Measurements from ENCODE around the gene FOXP1. TPM values are rescaled to one million over a fixed set of nuclear protein-coding genes. Genes with fewer than 3 reads are reported as not detected.

FOXP1 gene
- total RNA-seq, 2 experiments from 2014 or later: 178 TPM

DNA sequence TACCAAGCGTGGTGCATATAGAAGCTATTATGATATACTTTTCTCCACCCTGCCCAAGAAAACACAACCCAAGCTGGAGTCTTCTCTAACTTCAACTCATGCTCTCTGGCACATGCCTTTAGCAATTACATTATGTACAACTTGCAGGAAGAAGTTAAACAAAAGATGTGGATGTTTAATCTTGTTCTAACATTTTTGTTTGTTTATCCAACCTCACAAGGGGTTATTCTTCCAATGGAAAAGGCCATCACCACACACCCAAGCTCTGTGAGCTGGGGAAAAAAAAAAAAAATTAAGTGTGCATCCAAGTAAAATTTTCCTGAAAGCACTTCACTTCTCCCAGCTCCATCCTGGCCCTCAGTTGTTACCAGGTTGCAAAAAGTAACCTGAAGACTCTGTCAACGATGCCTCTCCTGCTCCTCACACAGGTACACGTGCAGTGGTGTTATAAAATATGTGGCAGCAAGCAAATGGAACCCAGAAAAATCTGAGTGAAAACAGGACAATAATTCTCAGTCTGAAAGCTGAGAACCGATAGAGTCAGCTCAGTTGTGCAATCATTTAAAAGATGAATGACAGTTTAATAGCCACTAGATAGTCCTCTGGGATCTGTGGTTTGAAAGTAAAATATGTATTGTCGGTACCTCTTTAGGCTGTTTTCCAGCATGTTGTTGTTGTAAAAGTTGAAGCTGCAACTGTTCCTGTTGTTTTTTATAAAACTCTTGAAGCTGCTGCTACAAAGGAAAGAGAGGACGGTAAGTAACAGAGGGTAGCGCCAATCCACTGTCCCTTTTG, 531.4 kb downstream of the FOXP1 start:
- POLR2A ChIA-PET: interaction anchor here (0.8 to 1.7 kb wide), 3 partner anchors 9 to 531 kb away, joined by 3 to 8 read pairs (median 4); no protein-coding TSS in a partner anchor
- Mint-ChIP-seq H3K27ac (peak overlapping the region; percentile 6), H3K4me1 (peaks cover 88% of the 10 kb centered on the region), H3K36me3 (peaks cover 30% of the 10 kb centered on the region), H3K4me3 (no peak overlapping the region), H3K27me3 (no peaks in the 10 kb centered on the region), H3K9me3 (no peaks in the 10 kb centered on the region)
- ATAC-seq (ENCODE audit: low read depth) (no peak), DNase-seq (no peak)

DNA sequence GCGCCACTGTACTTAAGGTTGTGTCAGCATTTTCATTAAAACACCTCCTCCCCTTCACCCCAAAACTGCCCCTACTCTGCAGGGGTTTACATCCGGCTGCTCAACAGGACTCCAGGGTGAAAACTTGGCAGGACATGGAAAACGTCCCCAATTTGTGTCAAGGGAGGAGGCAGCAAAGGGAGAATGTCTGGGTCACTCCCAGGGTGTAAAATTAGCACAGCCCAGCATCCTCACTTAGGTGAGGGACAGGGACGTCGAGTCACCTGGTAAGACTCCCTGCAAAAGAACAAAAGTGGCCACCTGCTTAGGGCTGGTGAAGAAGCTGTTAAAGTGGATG, 532.3 kb downstream of the FOXP1 start:
- Mint-ChIP-seq H3K4me1 (peaks cover 86% of the 10 kb centered on the region), H3K27me3 (no peaks in the 10 kb centered on the region), H3K27ac (peak overlapping the region; percentile 94), H3K36me3 (peaks cover 35% of the 10 kb centered on the region), H3K9me3 (no peaks in the 10 kb centered on the region), H3K4me3 (peak overlapping the region; percentile 68)
- POLR2A ChIA-PET: interaction anchor here (0.8 to 1.7 kb wide), 4 partner anchors 10 to 532 kb away, joined by 3 to 8 read pairs (median 4); no protein-coding TSS in a partner anchor
- no peak for DNase-seq
- no peak for ATAC-seq (ENCODE audit: low read depth)

DNA sequence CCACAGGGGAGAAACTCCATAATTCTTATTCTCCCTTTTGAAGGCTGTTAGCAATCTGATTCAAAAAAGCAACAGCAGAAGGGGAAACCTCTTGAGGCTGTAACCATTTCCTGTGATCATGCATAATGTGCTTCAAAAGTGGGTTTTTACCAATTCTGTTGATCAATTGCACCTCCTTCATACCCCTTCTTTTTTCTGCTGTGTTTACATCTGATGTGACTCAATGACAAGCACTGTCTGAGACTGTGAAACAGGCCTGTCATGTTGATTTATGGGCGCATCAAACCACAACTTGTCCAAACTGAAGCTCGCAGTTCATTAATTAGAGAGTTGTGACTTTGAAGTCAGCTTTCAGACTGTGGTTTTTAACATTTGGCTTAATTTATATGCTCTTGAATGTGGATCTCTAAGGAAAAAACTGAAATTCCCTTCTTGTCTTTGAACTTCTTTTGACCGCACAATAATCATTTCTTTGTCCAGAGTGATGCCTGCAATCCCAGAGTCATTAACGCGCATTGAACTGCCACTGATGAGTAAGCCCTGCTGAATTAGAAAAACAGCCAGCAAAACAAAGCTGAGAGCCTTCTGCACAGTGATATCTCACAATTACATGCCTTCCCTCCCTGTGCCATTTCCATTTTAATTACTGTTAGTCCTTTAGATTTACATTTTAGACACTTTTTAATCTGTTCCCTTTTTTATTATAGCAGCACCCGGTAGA, 532.8 kb downstream of the FOXP1 start:
- no peak for DNase-seq
- POLR2A ChIA-PET: interaction anchor here (0.8 to 1.7 kb wide), 3 partner anchors 11 to 60 kb away, joined by 3 to 8 read pairs (median 4); no protein-coding TSS in a partner anchor
- H3K4me3 Mint-ChIP-seq: peak overlapping the region; percentile 68
- H3K36me3 Mint-ChIP-seq: peaks cover 40% of the 10 kb centered on the region
- peak; percentile 94 for ATAC-seq (ENCODE audit: low read depth)
- H3K27ac Mint-ChIP-seq: peak overlapping the region; percentile 94
- no peaks in the 10 kb centered on the region for H3K27me3 Mint-ChIP-seq
- no peaks in the 10 kb centered on the region for H3K9me3 Mint-ChIP-seq
- H3K4me1 Mint-ChIP-seq: peaks cover 86% of the 10 kb centered on the region

DNA sequence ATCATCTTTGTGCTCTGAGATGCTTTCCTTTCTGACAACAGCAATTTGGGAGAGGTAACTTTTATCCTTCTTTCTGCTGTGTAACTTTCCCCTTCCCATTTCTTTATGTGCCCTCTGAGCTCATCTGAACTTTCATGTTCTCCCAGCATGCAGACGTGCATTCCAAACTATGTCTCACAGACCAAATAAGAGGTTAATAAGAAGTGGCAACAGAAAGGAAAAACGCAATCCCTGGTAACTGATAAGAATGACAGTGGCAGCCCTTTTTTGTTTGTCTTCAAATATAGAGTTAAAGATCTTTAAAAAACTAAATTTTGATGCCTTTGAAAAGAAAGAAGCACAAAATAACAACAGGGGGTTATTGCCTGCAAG, 533.4 kb downstream of the FOXP1 start:
- peaks cover 46% of the 10 kb centered on the region for H3K36me3 Mint-ChIP-seq
- no peak for DNase-seq
- ATAC-seq (ENCODE audit: low read depth): no peak
- H3K4me3 Mint-ChIP-seq: peak overlapping the region; percentile 68
- H3K9me3 Mint-ChIP-seq: no peaks in the 10 kb centered on the region
- POLR2A ChIA-PET: interaction anchor here (1.0 kb wide), 1 partner anchor 60 kb away, joined by 4 read pairs; no protein-coding TSS in a partner anchor
- no peaks in the 10 kb centered on the region for H3K27me3 Mint-ChIP-seq
- H3K4me1 Mint-ChIP-seq: peaks cover 85% of the 10 kb centered on the region
- peak overlapping the region; percentile 94 for H3K27ac Mint-ChIP-seq

DNA sequence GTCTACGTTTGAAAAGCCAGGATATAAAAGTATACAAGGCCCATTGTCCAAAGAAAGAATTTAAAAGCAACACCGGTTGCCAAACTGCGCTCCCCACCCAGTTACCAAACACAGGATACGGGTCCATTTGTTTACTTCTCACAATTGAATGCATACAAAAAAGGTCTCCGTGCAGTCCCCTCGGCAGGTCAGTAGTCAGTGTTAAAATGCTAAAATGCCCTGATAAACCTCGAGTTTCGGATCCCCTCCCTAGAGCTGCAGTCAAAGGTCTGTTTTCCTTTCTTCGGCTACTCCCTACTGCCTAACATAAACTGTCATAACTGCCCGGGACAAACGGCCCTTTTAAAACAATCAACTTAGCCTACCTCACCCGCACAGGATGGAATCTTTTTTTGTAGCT, 534.6 kb downstream of the FOXP1 start:
- DNase-seq (no peak), ATAC-seq (ENCODE audit: low read depth) (no peak)
- Mint-ChIP-seq H3K27ac (peak overlapping the region; percentile 94), H3K4me3 (peak overlapping the region; percentile 2), H3K27me3 (no peaks in the 10 kb centered on the region), H3K4me1 (peaks cover 78% of the 10 kb centered on the region), H3K36me3 (peaks cover 48% of the 10 kb centered on the region), H3K9me3 (no peaks in the 10 kb centered on the region)
- POLR2A ChIA-PET: interaction anchor here (0.6 kb wide), 1 partner anchor 14 kb away, joined by 3 read pairs; no protein-coding TSS in a partner anchor

DNA sequence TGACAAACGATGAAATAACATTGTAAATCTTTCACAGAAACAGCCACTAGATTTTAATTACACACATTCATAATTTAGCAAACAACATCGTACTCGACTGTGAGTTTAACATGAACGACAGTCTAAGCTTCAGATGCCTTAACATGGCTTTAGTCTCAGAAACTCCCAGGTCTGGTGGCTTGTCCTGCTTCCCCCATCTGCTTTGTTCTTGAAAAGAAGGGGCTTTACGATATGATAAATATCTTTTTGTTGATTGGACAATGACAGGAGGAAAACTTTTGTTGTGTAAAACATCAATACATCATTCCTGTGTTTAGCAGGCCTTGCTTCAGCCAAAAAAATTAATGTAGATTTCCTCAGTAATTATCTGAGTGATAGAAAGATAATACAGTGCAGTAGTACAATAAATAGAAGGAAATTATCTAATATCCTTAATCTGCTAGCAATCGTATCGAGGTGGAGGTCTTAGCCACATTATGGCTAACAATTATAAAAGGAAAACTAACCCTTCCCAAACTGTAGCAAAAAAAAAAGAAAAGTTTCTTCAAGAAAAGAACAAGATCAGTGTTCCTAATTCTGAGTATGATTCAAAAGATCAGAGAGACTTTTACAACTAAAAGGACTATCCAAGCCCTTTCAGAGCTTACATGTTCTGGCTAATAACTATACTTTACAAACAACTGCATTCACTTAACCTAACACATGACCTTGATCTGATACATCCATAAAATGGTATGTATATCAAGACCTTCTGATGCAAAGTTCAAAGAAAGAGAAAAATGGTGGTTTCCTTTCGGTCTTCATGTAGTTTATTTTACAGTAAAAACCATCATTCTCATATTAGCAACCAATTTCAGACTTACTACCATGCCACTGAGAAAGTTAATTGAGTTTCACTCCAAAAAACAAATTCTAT, 535.7 kb downstream of the FOXP1 start:
- H3K4me3 Mint-ChIP-seq: peak overlapping the region; percentile 29
- peaks cover 70% of the 10 kb centered on the region for H3K4me1 Mint-ChIP-seq
- H3K36me3 Mint-ChIP-seq: peaks cover 49% of the 10 kb centered on the region
- no peaks in the 10 kb centered on the region for H3K27me3 Mint-ChIP-seq
- no peak for DNase-seq
- H3K27ac Mint-ChIP-seq: peak overlapping the region; percentile 65
- H3K9me3 Mint-ChIP-seq: no peaks in the 10 kb centered on the region
- ATAC-seq (ENCODE audit: low read depth): no peak
- POLR2A ChIA-PET: interaction anchor here (0.6 to 1.6 kb wide), 4 partner anchors 13 to 65 kb away, joined by 3 to 5 read pairs (median 4); no protein-coding TSS in a partner anchor

DNA sequence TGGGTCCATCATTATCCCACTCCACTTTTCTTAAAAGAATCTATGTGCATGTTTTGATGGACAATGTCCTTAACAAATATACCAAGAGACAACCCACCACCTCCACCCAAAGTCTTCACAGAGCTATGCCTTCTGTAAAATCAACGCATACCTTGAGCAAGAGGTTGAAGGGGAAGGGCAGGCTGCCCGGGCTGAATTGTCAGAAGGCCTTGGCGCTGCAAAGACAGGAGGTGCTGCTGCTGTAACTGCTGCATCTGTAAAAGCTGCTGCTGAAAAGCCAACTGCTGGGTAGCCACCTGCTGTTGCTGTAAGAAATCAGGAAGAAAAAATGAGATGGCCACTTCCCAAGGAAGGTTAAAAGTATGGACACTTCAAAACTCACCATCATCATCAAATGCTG, 536.7 kb downstream of the FOXP1 start:
- no peaks in the 10 kb centered on the region for H3K9me3 Mint-ChIP-seq
- ATAC-seq (ENCODE audit: low read depth) (no peak), DNase-seq (no peak)
- peaks cover 45% of the 10 kb centered on the region for H3K36me3 Mint-ChIP-seq
- peak overlapping the region; percentile 20 for H3K27ac Mint-ChIP-seq
- no peak overlapping the region for H3K4me3 Mint-ChIP-seq
- H3K27me3 Mint-ChIP-seq: no peaks in the 10 kb centered on the region
- H3K4me1 Mint-ChIP-seq: peaks cover 66% of the 10 kb centered on the region
- POLR2A ChIA-PET: interaction anchor here (1.4 to 1.6 kb wide), 2 partner anchors 14 to 16 kb away, joined by 4 to 5 read pairs; no protein-coding TSS in a partner anchor

DNA sequence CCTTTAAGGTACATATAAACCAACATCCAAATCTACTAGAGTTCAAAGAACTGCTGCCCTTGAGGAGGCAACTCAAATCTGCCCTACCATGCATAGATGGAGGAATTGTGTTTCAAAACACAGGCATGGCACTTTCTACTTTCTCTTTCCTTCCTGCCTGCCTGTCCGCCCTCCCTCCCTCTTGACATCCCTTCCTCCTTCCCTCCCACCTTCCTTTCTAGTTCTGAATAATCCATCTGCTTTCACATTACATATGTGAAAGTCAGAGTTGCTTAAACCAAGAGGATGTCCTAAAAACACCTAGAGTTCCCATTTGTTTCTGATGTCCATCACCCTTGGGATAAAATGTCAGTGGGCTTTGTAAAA, 537.6 kb downstream of the FOXP1 start:
- Mint-ChIP-seq H3K27ac (peak overlapping the region; percentile 86), H3K4me1 (peaks cover 63% of the 10 kb centered on the region), H3K9me3 (no peaks in the 10 kb centered on the region), H3K36me3 (peaks cover 48% of the 10 kb centered on the region), H3K27me3 (no peaks in the 10 kb centered on the region), H3K4me3 (peak overlapping the region; percentile 43)
- ATAC-seq (ENCODE audit: low read depth) (peak; percentile 35), DNase-seq (no peak)
- POLR2A ChIA-PET: no interaction called here

DNA sequence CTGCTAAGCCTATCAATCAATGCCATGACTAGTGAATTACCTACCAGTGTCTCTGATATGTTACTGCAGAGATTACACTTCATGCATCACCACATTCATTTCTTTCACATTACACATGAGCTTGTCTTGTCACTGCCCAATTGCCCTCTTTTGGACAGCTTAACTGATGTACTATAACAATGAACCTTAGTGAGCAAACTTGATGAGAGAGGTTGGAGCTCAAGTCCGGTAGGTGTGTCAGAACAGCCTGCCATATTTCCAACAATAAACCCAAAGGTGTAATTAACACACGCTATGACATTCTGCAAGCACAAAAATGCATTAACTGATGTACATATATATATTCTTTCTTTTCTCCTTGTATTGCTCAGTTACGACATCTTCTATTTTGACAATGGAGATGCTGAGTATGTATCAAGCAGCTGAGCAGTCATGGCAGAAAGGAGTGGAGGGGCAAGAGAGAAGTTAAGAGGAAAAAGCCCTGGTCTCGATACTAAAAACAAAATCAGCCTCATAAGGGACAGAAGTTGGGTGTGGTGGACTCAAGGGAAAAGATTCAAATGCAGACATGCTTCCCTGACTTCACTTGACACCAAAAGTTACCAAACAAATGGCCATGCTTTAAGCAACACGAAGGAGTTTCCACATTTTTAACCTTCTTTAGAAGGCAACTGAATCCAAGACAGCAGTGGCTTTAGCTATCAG, 538.2 kb downstream of the FOXP1 start:
- Mint-ChIP-seq H3K4me1 (peaks cover 63% of the 10 kb centered on the region), H3K36me3 (peaks cover 50% of the 10 kb centered on the region), H3K9me3 (no peaks in the 10 kb centered on the region), H3K27ac (peak overlapping the region; percentile 86), H3K27me3 (no peaks in the 10 kb centered on the region), H3K4me3 (peak overlapping the region; percentile 43)
- ATAC-seq (ENCODE audit: low read depth) (no peak), DNase-seq (no peak)
- POLR2A ChIA-PET: no interaction called here

DNA sequence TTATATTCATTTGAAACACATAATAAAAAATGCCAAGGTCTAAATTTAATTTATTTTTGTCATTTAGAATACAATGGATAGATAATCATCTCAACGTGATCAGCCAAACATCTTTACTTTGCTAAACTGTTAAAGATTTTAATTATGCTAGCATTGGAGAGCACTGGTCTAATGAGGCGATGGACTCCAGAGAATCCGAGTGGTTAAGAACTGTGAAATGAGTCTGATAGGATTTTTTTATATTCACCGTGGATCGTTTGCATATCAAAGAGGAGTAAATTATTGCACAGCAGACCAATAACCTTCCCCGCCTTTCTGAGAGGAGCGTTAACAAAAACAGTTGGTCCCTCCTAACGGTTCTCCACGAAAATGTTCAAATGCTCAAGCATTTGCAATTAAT, 540.8 kb downstream of the FOXP1 start:
- POLR2A ChIA-PET: no interaction called here
- Mint-ChIP-seq H3K27ac (no peak overlapping the region), H3K27me3 (no peaks in the 10 kb centered on the region), H3K4me1 (peaks cover 53% of the 10 kb centered on the region), H3K36me3 (peaks cover 52% of the 10 kb centered on the region), H3K9me3 (no peaks in the 10 kb centered on the region), H3K4me3 (no peak overlapping the region)
- ATAC-seq (ENCODE audit: low read depth) (no peak), DNase-seq (no peak)

DNA sequence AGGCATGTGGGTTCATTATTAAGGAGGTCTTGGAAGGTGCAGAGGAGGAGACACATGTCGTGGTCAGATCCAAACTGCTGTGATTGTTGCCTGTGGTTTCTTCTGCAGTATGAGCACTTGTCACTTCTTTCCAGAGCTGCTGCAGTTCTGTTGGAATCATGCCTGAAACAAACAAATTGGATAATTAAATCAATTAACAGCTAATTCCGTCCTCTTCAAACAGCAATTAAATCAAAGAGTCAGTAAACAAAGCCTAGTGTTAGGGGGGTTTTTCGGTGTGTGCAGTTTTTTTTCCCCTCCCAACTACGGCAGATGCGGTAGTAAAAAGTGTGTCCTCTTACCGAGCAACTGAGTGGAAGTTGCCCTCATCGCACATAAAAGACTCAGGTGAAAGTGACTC, 542.2 kb downstream of the FOXP1 start:
- Mint-ChIP-seq H3K9me3 (no peaks in the 10 kb centered on the region), H3K27ac (peak overlapping the region; percentile 69), H3K27me3 (no peaks in the 10 kb centered on the region), H3K4me1 (peaks cover 48% of the 10 kb centered on the region), H3K4me3 (no peak overlapping the region), H3K36me3 (peaks cover 57% of the 10 kb centered on the region)
- POLR2A ChIA-PET: no interaction called here
- DNase-seq (no peak), ATAC-seq (ENCODE audit: low read depth) (no peak)

DNA sequence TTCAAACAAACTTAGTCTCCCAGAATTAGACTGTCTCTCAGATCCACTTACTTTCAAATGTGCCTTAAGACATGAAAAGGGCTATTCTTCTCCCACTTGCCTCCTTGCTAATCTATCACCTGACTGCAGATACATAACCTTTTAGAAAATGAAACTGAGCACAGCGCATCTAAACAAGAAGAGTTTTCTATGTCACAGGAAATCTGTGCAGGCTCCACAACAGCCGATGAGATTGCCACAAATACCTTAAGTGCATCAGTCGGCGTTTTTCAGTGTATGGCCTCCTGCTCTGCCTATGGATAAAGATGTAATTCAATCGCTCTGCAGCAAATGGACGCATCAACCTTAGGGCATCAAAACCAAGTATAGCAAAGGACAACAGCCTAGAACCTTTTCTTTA, 544.2 kb downstream of the FOXP1 start:
- Mint-ChIP-seq H3K27me3 (no peaks in the 10 kb centered on the region), H3K9me3 (no peaks in the 10 kb centered on the region), H3K4me3 (peak overlapping the region; percentile 50), H3K27ac (peak overlapping the region; percentile 81), H3K36me3 (peaks cover 54% of the 10 kb centered on the region), H3K4me1 (peaks cover 44% of the 10 kb centered on the region)
- peak; percentile 89 for ATAC-seq (ENCODE audit: low read depth)
- POLR2A ChIA-PET: no interaction called here
- no peak for DNase-seq
